ENCODE results near the gene ZNF587B. TPM values are rescaled to one million over a fixed set of nuclear protein-coding genes. Genes with fewer than 3 reads are reported as not detected.
"Not testable (repeated sequence)": the region's sequence is repeated elsewhere in the genome, so short reads cannot be mapped to it uniquely, and the experiment has no call there.

The ZNF587B gene
- total and polyA plus RNA-seq, 10 donors, result 3.4 to 31.8 (median 21.4) TPM

- Histone ChIP-seq H3K4me1 (peaks cover 0 to 48% (median 28%) of the 10 kb centered on the region in 6 donors), H3K27me3 (replicated peaks in 1 of 7) (no peaks in the 10 kb centered on the region), H3K27ac (peak overlapping the region in 5 of 8 donors; percentile 81 to 88 (median 85)), H3K4me3 (peak overlapping the region in 7 of 8 donors; percentile 67 to 85 (median 75)), H3K9me3 (no peaks in the 10 kb centered on the region), H3K36me3 (peaks cover 0 to 38% (median 0%) of the 10 kb centered on the region in 6 donors)
- peak in 1 of 3 donors; percentile 7 for TF ChIP-seq POLR2AphosphoS5 (IDR thresholded peaks at IDR 0.05)
- TF ChIP-seq CTCF (IDR thresholded peaks at IDR 0.05 in 8 of 11, conservative IDR thresholded peaks at IDR 0.05 in 3 of 11), result no peak
- DNase-seq, result no peak
- intact Hi-C loops (cut with DNase I; ENCODE audit: low total_unique reads), result no loop called here
- WGBS, 5 donors, result 79 to 93% (median 86%) methylated on average over 6 of the region's 6 CpGs
Measured at GRCh38 chr19:57820599-57820998, 9.5 kb upstream of the ZNF587B start.

GRCh38 chr19:57821095-57821494 lies 9.0 kb upstream of the ZNF587B start:
- intact Hi-C loops (cut with DNase I; ENCODE audit: low total_unique reads); H3K9me3 ChIP-seq; H3K27me3 ChIP-seq (replicated peaks in 1 of 7); H3K27ac ChIP-seq; DNase-seq: not testable (repeated sequence)
- 65 to 89% (median 79%) methylated on average over 2 to 3 of the region's 3 CpGs for WGBS, 5 donors
- H3K4me1 ChIP-seq, result peaks cover 0 to 48% (median 27%) of the 10 kb centered on the region in 6 donors
- peaks cover 0 to 41% (median 0%) of the 10 kb centered on the region in 6 donors for H3K36me3 ChIP-seq
- peak overlapping the region in 1 of 8 donors; percentile 77 for H3K4me3 ChIP-seq

GRCh38 chr19:57821501-57821900 lies 8.6 kb upstream of the ZNF587B start:
- WGBS, 5 donors, result 87 to 100% (median 95%) methylated on average over 2 to 3 of the region's 3 CpGs
- H3K27me3 ChIP-seq (replicated peaks in 1 of 7); intact Hi-C loops (cut with DNase I; ENCODE audit: low total_unique reads); H3K27ac ChIP-seq; DNase-seq; H3K4me3 ChIP-seq; H3K9me3 ChIP-seq: not testable (repeated sequence)
- H3K36me3 ChIP-seq, result peaks cover 0 to 45% (median 0%) of the 10 kb centered on the region in 6 donors
- H3K4me1 ChIP-seq, result peaks cover 0 to 48% (median 27%) of the 10 kb centered on the region in 6 donors

GRCh38 chr19:57823155-57823554 lies 6.9 kb upstream of the ZNF587B start:
- 73 to 91% (median 90%) methylated on average over 2 of the region's 2 CpGs for WGBS, 5 donors
- intact Hi-C loops (cut with DNase I; ENCODE audit: low total_unique reads); DNase-seq: not testable (repeated sequence)

GRCh38 chr19:57823608-57824007 lies 6.5 kb upstream of the ZNF587B start:
- intact Hi-C loops (cut with DNase I; ENCODE audit: low total_unique reads); H3K27ac ChIP-seq; H3K9me3 ChIP-seq; DNase-seq; H3K27me3 ChIP-seq (replicated peaks in 1 of 7); H3K4me3 ChIP-seq: not testable (repeated sequence)
- Histone ChIP-seq H3K36me3 (peaks cover 0 to 56% (median 2%) of the 10 kb centered on the region in 6 donors), H3K4me1 (peaks cover 0 to 44% (median 25%) of the 10 kb centered on the region in 6 donors)
- WGBS, 5 donors, result 79 to 95% (median 90%) methylated on average over 4 of the region's 4 CpGs

More at GRCh38 chr19:57823155-57823554, 6.9 kb upstream of the ZNF587B start:
- H3K36me3 ChIP-seq, result peaks cover 0 to 56% (median 0%) of the 10 kb centered on the region in 6 donors
- H3K27me3 ChIP-seq (replicated peaks in 1 of 7); H3K4me3 ChIP-seq; H3K27ac ChIP-seq; H3K9me3 ChIP-seq: not testable (repeated sequence)
- peaks cover 0 to 48% (median 27%) of the 10 kb centered on the region in 6 donors for H3K4me1 ChIP-seq

- no peak overlapping the region for H3K4me3 ChIP-seq
- no peak for DNase-seq
- no peak for TF ChIP-seq CTCF (IDR thresholded peaks at IDR 0.05 in 8 of 11, conservative IDR thresholded peaks at IDR 0.05 in 3 of 11)
- TF ChIP-seq POLR2A (IDR thresholded peaks at IDR 0.05), result no peak
- no peak for TF ChIP-seq POLR2AphosphoS5 (IDR thresholded peaks at IDR 0.05)
- H3K36me3 ChIP-seq, result peaks cover 0 to 64% (median 2%) of the 10 kb centered on the region in 6 donors
- 92 to 95% (median 95%) methylated on average over 6 of the region's 6 CpGs for WGBS, 5 donors
- intact Hi-C loops (cut with DNase I; ENCODE audit: low total_unique reads), result no loop called here
- H3K27ac ChIP-seq, result no peak overlapping the region
- H3K4me1 ChIP-seq, result peaks cover 0 to 35% (median 13%) of the 10 kb centered on the region in 6 donors
- no peaks in the 10 kb centered on the region for H3K9me3 ChIP-seq
- H3K27me3 ChIP-seq (replicated peaks in 1 of 7), result no peaks in the 10 kb centered on the region
Measured at GRCh38 chr19:57825511-57825910, 4.6 kb upstream of the ZNF587B start.
